Endothelial cell of umbilical vein (primary cell): ENCODE results near the gene TREML4. TPM values are rescaled to one million over a fixed set of nuclear protein-coding genes. Genes with fewer than 3 reads are reported as not detected.

Experiments
- BruUV-seq: library from RNA; stranded (reverse); fragments of 400-500 nt; replicated peaks from 2 replicates; lab custom pipeline; 2021; lab: Mats Ljungman, UMichigan
- CTCF ChIA-PET: fragments of 300-600, 350-600 bp; sonication (Branson Sonifier 250); formaldehyde crosslinking; loops from one replicate; lab custom pipeline; 2021; ENCODE audit warnings: antibody characterized with exemption, inconsistent platforms; lab: Charles Lee
- POLR2A ChIA-PET: fragments of 300-600, 350-600 bp; sonication (Branson Sonifier 250); formaldehyde crosslinking; loops from one replicate; lab custom pipeline; 2021; ENCODE audit warnings: antibody characterized with exemption, inconsistent platforms; lab: Charles Lee
- DNase-seq: peaks from one replicate; pipeline ENCODE4 v3.0.0-alpha.2; 2011; ENCODE audit warnings: low read depth, low spot score
- FAIRE-seq: peaks from 2 replicates; lab custom pipeline; 2011; peaks lifted over from hg19 to GRCh38; lab: Jason Lieb, UNC
- H2AFZ ChIP-seq: 2 replicates; pipeline ENCODE4 v1.6.0; 2012; ENCODE audit warnings: low read depth, low read length, control low read depth, inconsistent platforms
- H3K27ac ChIP-seq: 2 replicates; pipeline ENCODE4 v1.5.1; 2011; ENCODE audit warnings: low read depth, mild to moderate bottlenecking, control low read depth, low read length, moderate library complexity; ENCODE audit not compliant: insufficient read depth
- H3K27me3 ChIP-seq, 2 experiments: 2 replicates each; pipeline versions ENCODE4 v1.6.0 to v1.6.1; 2011; ENCODE audit warnings: low read length in 2 of 2, mixed read lengths in 1 of 2; ENCODE audit not compliant: control insufficient read depth in 2 of 2, insufficient read depth in 2 of 2
- H3K36me3 ChIP-seq, 2 experiments: 2 replicates in 1 of 2; 3 replicates in 1 of 2; pipeline ENCODE4 v1.5.1; 2011; ENCODE audit warnings: low read length in 2 of 2, mild to moderate bottlenecking in 1 of 2, moderate library complexity in 1 of 2; ENCODE audit not compliant: control insufficient read depth in 2 of 2, insufficient read depth in 2 of 2; ENCODE audit errors: extremely low read depth in 1 of 2
- H3K4me1 ChIP-seq: 3 replicates; pipeline ENCODE4 v1.5.1; 2011; ENCODE audit warnings: mild to moderate bottlenecking, low read length; ENCODE audit not compliant: control insufficient read depth, insufficient read depth; ENCODE audit errors: extremely low read depth
- H3K4me2 ChIP-seq: 2 replicates; pipeline ENCODE4 v1.6.1; 2011; ENCODE audit warnings: low read length, control low read depth, mixed read lengths; ENCODE audit not compliant: insufficient read depth
- H3K4me3 ChIP-seq, 3 experiments: fragments of 200-600 bp in 1 of 3; sonication (generic), shearing (Covaris generic) in 1 of 3; replicated peaks in 1 of 3; 2 replicates each; pipeline ENCODE4 v1.5.1; 2011 to 2016; ENCODE audit warnings: control low read depth in 3 of 3, low read length in 3 of 3, mild to moderate bottlenecking in 2 of 3, inconsistent platforms in 1 of 3, low read depth in 1 of 3, moderate library complexity in 1 of 3; ENCODE audit not compliant: insufficient read depth in 1 of 3
- H3K79me2 ChIP-seq: 2 replicates; pipeline ENCODE4 v1.6.0; 2012; ENCODE audit warnings: low read length, inconsistent platforms; ENCODE audit not compliant: control insufficient read depth, insufficient read depth
- H3K9ac ChIP-seq: replicated peaks from 2 replicates; pipeline ENCODE3; 2011; ENCODE audit warnings: low read length, control low read depth; ENCODE audit not compliant: insufficient read depth; ENCODE audit errors: extremely low read depth
- H3K9me1 ChIP-seq: replicated peaks from 3 replicates; pipeline ENCODE4 v1.6.0; 2011; ENCODE audit warnings: mild to moderate bottlenecking, low read length; ENCODE audit not compliant: control insufficient read depth, insufficient read depth; ENCODE audit errors: extremely low read depth
- H3K9me3 ChIP-seq: replicated peaks from 2 replicates; pipeline ENCODE4 v1.5.1; 2012; ENCODE audit warnings: low read length, inconsistent platforms; ENCODE audit not compliant: control insufficient read depth, insufficient read depth
- H4K20me1 ChIP-seq: replicated peaks from 2 replicates; pipeline ENCODE3; 2011; ENCODE audit warnings: mild to moderate bottlenecking, low read length; ENCODE audit not compliant: control insufficient read depth, insufficient read depth; ENCODE audit errors: extremely low read depth
- EZH2 ChIP-seq: IDR thresholded peaks from 2 replicates; pipeline ENCODE4 v1.6.1; 2012; ENCODE audit warnings: borderline replicate concordance, low read depth, mild to moderate bottlenecking, moderate library complexity, low read length, inconsistent platforms; ENCODE audit not compliant: severe bottlenecking
- FOS ChIP-seq: IDR thresholded peaks from 2 replicates; pipeline ENCODE4 v1.6.1; 2011; ENCODE audit warnings: mild to moderate bottlenecking, low read length, moderate library complexity, borderline replicate concordance; ENCODE audit not compliant: insufficient read depth
- GATA2 ChIP-seq: IDR thresholded peaks from 2 replicates; pipeline ENCODE4 v1.7.0; 2011; ENCODE audit warnings: low read depth, mild to moderate bottlenecking, moderate library complexity, mixed read lengths, low read length; ENCODE audit not compliant: insufficient read length, insufficient read depth
- JUN ChIP-seq: IDR thresholded peaks from 2 replicates; pipeline ENCODE4 v1.6.1; 2011; ENCODE audit warnings: borderline replicate concordance, low read depth; ENCODE audit not compliant: insufficient read length, insufficient read depth
- MAX ChIP-seq: IDR thresholded peaks from 2 replicates; pipeline ENCODE4 v1.6.1; 2011; ENCODE audit not compliant: insufficient read depth, insufficient read length
- MYC ChIP-seq: IDR thresholded peaks from one replicate; pipeline ENCODE4 v1.6.1; 2011; ENCODE audit warnings: mild to moderate bottlenecking, low read depth, low read length
- POLR2A ChIP-seq: IDR thresholded peaks from 2 replicates; pipeline ENCODE4 v1.6.1; 2012; ENCODE audit warnings: low read depth, mild to moderate bottlenecking, control low read depth, low read length
- POLR2AphosphoS5 ChIP-seq: IDR thresholded peaks from 2 replicates; pipeline ENCODE4 v1.6.1; 2012; ENCODE audit warnings: low read depth, mild to moderate bottlenecking, control low read depth, low read length, moderate library complexity; ENCODE audit not compliant: insufficient read depth
- dilution Hi-C: fragments of 300-500 bp; cut with MboI; formaldehyde crosslinking; loops from one replicate; pipeline ENCODE4 v1.15.0; 2019; ENCODE audit warnings: low sequenced_read_pairs; ENCODE audit not compliant: extremely low pct_ligation_motif_present
- intact Hi-C: fragments of 100-400 bp; cut with micrococcal nuclease; formaldehyde crosslinking; loops from one replicate; pipeline ENCODE4 v1.10.0; 2022
- polyA plus RNA-seq, 4 experiments: library from polyadenylated mRNA; depleted of rRNA in 3 of 4; stranded (reverse) in 3 of 4; unstranded in 1 of 4; fragments of >200 nt; gene quantifications; 2 replicates each; pipeline versions ENCODE4 v1.2.1 to v1.2.3, GENCODE V29; 2011 to 2012; ENCODE audit warnings: missing spikeins in 1 of 4
- total RNA-seq: library from RNA; stranded (reverse); gene quantifications from 2 replicates; pipeline ENCODE4 v1.2.3, GENCODE V29; 2021
- TF ChIP-seq, protein P1 (sequence below), 2 donors: IDR thresholded peaks; 1 replicate in 1 of 2; 2 replicates in 1 of 2; pipeline ENCODE4 v1.5.1; 2011; ENCODE audit warnings: low read length in 2 of 2, mild to moderate bottlenecking in 2 of 2, moderate library complexity in 2 of 2, control low read depth in 1 of 2, inconsistent platforms in 1 of 2, low read depth in 1 of 2; ENCODE audit not compliant: insufficient read depth in 1 of 2; ENCODE audit errors: extremely low read depth in 1 of 2

TREML4 gene
- total and polyA plus RNA-seq, 2 donors (not counting 3 experiments of a cell fraction or from before 2014, with no cell fraction given), result not detected

GRCh38 chr6:41237128-41237527 lies 9.0 kb downstream of the TREML4 start:
- Histone ChIP-seq H4K20me1 (no peaks in the 10 kb centered on the region), H2AFZ (no peak overlapping the region), H3K27me3 (peaks cover 13 to 29% of the 10 kb centered on the region in 2 experiments), H3K4me2 (no peak overlapping the region), H3K9me1 (no peaks in the 10 kb centered on the region), H3K36me3 (no peaks in the 10 kb centered on the region), H3K4me1 (no peaks in the 10 kb centered on the region), H3K27ac (no peak overlapping the region), H3K79me2 (no peaks in the 10 kb centered on the region), H3K9me3 (no peaks in the 10 kb centered on the region), H3K9ac (no peak overlapping the region), H3K4me3 (no peak overlapping the region)
- no TSS peak for BruUV-seq
- CTCF ChIA-PET, result no interaction called here
- FAIRE-seq (no peak), DNase-seq (no peak)
- POLR2A ChIA-PET, result no interaction called here
- TF ChIP-seq FOS (no peak), JUN (no peak), MYC (no peak), MAX (no peak), POLR2A (no peak), EZH2 (no peak), POLR2AphosphoS5 (no peak), GATA2 (no peak)
- TF ChIP-seq, protein P1, sequence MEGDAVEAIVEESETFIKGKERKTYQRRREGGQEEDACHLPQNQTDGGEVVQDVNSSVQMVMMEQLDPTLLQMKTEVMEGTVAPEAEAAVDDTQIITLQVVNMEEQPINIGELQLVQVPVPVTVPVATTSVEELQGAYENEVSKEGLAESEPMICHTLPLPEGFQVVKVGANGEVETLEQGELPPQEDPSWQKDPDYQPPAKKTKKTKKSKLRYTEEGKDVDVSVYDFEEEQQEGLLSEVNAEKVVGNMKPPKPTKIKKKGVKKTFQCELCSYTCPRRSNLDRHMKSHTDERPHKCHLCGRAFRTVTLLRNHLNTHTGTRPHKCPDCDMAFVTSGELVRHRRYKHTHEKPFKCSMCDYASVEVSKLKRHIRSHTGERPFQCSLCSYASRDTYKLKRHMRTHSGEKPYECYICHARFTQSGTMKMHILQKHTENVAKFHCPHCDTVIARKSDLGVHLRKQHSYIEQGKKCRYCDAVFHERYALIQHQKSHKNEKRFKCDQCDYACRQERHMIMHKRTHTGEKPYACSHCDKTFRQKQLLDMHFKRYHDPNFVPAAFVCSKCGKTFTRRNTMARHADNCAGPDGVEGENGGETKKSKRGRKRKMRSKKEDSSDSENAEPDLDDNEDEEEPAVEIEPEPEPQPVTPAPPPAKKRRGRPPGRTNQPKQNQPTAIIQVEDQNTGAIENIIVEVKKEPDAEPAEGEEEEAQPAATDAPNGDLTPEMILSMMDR (IDR thresholded peaks at IDR 0.05; ENCODE audit: extremely low read depth in 1 of 2, insufficient read depth in 1 of 2, low read depth in 1 of 2, low read length in 2 of 2), result no peak
- intact Hi-C loops (no loop called here), dilution Hi-C loops (no loop called here)
